ENCODE results near the gene OSBP2.

DNA sequence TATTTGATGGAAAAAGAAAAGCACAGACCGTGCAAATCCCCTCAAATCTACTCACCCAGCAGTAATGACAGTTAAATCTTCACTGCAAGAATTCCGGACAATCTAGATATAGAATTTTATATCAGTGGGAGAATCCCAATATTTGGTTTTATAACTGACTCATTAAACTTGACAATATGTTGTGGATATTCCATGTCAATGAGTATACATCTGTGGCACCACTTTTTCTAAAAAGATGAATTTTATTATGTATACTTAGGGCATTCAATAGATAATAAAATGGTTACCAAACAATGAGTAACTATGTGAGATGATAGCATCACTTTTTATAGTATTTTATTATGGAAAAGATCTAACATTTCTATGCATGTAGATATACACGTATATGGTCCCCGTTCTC, 79.9 kb downstream of the OSBP2 start:
- TF ChIP-seq EZH2phosphoT487 (IDR thresholded peaks at IDR 0.05; ENCODE audit: borderline replicate concordance, low read length) = no peak
- TF ChIP-seq, protein P1, sequence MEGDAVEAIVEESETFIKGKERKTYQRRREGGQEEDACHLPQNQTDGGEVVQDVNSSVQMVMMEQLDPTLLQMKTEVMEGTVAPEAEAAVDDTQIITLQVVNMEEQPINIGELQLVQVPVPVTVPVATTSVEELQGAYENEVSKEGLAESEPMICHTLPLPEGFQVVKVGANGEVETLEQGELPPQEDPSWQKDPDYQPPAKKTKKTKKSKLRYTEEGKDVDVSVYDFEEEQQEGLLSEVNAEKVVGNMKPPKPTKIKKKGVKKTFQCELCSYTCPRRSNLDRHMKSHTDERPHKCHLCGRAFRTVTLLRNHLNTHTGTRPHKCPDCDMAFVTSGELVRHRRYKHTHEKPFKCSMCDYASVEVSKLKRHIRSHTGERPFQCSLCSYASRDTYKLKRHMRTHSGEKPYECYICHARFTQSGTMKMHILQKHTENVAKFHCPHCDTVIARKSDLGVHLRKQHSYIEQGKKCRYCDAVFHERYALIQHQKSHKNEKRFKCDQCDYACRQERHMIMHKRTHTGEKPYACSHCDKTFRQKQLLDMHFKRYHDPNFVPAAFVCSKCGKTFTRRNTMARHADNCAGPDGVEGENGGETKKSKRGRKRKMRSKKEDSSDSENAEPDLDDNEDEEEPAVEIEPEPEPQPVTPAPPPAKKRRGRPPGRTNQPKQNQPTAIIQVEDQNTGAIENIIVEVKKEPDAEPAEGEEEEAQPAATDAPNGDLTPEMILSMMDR (conservative IDR thresholded peaks at IDR 0.05; ENCODE audit: low read depth, low read length) = no peak

All from PC-3 (cell line).